Stomach (tissue), 9 donors: Measurements from ENCODE around the gene VPS52. TPM values are rescaled to one million over a fixed set of nuclear protein-coding genes. Genes with fewer than 3 reads are reported as not detected.

ENCODE experiments used
- DNase-seq, 2 donors: peaks; one replicate each; pipeline versions ENCODE4 v3.0.0 to v3.0.0-alpha.2; 2013 to 2019
- H3K27ac ChIP-seq, 5 donors: fragments of 200-600 bp in 4 of 5; sonication (generic) in 4 of 5; one replicate each; pipeline ENCODE4 v1.5.1; 2013 to 2019; ENCODE audit warnings: mild to moderate bottlenecking in 1 of 5, moderate library complexity in 1 of 5
- H3K27me3 ChIP-seq, 3 donors: fragments of 200-600 bp; sonication (generic); one replicate each; pipeline ENCODE4 v1.5.1; 2017 to 2019; ENCODE audit warnings: mixed run types in 1 of 3
- H3K36me3 ChIP-seq, 4 donors: fragments of 200-600 bp; sonication (generic); 1 replicate in 3 of 4; 2 replicates in 1 of 4; pipeline ENCODE4 v1.5.1; 2016 to 2019
- H3K4me1 ChIP-seq, 4 donors: fragments of 200-600 bp; sonication (generic); one replicate each; pipeline ENCODE4 v1.5.1; 2016 to 2019
- H3K4me3 ChIP-seq, 4 donors: fragments of 200-600 bp; sonication (generic) in 3 of 4; one replicate each; pipeline ENCODE4 v1.5.1; 2016 to 2019; ENCODE audit warnings: mild to moderate bottlenecking in 1 of 4
- H3K9me3 ChIP-seq, 4 donors: fragments of 200-600 bp; sonication (generic); one replicate each; pipeline ENCODE4 v1.5.1; 2016 to 2019
- CTCF ChIP-seq, 7 experiments: fragments of 450-650 bp in 4 of 7; fragments of 200-600 bp in 3 of 7; sonication (generic) in 3 of 7; IDR thresholded peaks; one replicate each; pipeline ENCODE4 v1.5.1; 2016 to 2019; ENCODE audit warnings: antibody characterized with exemption in 7 of 7, control low read depth in 2 of 7, mild to moderate bottlenecking in 1 of 7
- EP300 ChIP-seq: sonication (generic); formaldehyde crosslinking; IDR thresholded peaks from one replicate; pipeline ENCODE4 v1.6.1; 2017; ENCODE audit warnings: antibody characterized with exemption
- POLR2A ChIP-seq, 4 donors: fragments of 450-650 bp; IDR thresholded peaks; one replicate each; pipeline ENCODE4 v1.6.1; 2016; ENCODE audit warnings: antibody characterized with exemption in 4 of 4, control low read depth in 2 of 4, mild to moderate bottlenecking in 1 of 4, moderate library complexity in 1 of 4
- POLR2AphosphoS5 ChIP-seq, 3 donors: sonication (generic); formaldehyde crosslinking; IDR thresholded peaks; one replicate each; pipeline ENCODE4 v1.6.1; 2016; ENCODE audit warnings: antibody characterized with exemption in 3 of 3
- WGBS, 5 donors: extraction: QIAGEN DNeasy Blood & Tissue Kit in 3 of 5; methylation state at CpG; one replicate each; pipeline versions ENCODE4 v1.1.5 to v1.1.7; 2013 to 2018; 5-methylcytosine and 5-hydroxymethylcytosine counted together
- intact Hi-C: fragments of 100-400 bp; cut with DNase I; formaldehyde crosslinking; loops from one replicate; pipeline ENCODE4 v1.15.1; 2023; ENCODE audit warnings: low total_unique reads
- polyA plus RNA-seq, 3 donors: library from polyadenylated mRNA; stranded (reverse); fragments of 200-250 nt; gene quantifications; one replicate each; pipeline ENCODE4 v1.2.3, GENCODE V29; 2013
- total RNA-seq, 5 donors: library from RNA; depleted of rRNA; stranded (reverse); fragments of >200 nt; gene quantifications; one replicate each; pipeline versions ENCODE4 v1.1.0 to v1.2.3, GENCODE V29; 2014 to 2016
- donor health status: healthy with polysubstance abuse.
- donor health status: Bipolar disorder and iron deficiency.
- donor health status: healthy.

VPS52 gene
- total and polyA plus RNA-seq, 8 donors = 22.6 to 89.3 (median 46.5) TPM

- Histone ChIP-seq H3K27ac (peak overlapping the region; percentile 3 to 95 (median 45)), H3K9me3 (no peaks in the 10 kb centered on the region), H3K27me3 (no peaks in the 10 kb centered on the region), H3K36me3 (peaks cover 39 to 51% (median 48%) of the 10 kb centered on the region in 4 donors), H3K4me1 (peaks cover 58 to 84% (median 84%) of the 10 kb centered on the region in 4 donors), H3K4me3 (peak overlapping the region in 3 of 4 donors; percentile 9 to 77 (median 77))
- WGBS, 5 donors = 36 to 46% (median 43%) methylated on average over 14 of the region's 14 CpGs
- TF ChIP-seq POLR2A (IDR thresholded peaks at IDR 0.05) (no peak), EP300 (no peak), CTCF (IDR thresholded peaks at IDR 0.05) (no peak)
- DNase-seq = peak in 1 of 2 donors; percentile 3
- intact Hi-C loops = no loop called here
Observed at GRCh38 chr6:33273924-33274902, 2.5 kb upstream of the VPS52 start.

- TF ChIP-seq POLR2A (IDR thresholded peaks at IDR 0.05) = no peak
- TF ChIP-seq CTCF (IDR thresholded peaks at IDR 0.05) = no peak
- no peak for TF ChIP-seq EP300
- no peak for TF ChIP-seq POLR2AphosphoS5 (IDR thresholded peaks at IDR 0.05)
- Histone ChIP-seq H3K36me3 (peaks cover 41 to 51% (median 48%) of the 10 kb centered on the region in 4 donors), H3K4me1 (peaks cover 53 to 78% (median 75%) of the 10 kb centered on the region in 4 donors), H3K9me3 (no peaks in the 10 kb centered on the region), H3K27ac (peak overlapping the region in 4 of 5 donors; percentile 92 to 96 (median 94)), H3K27me3 (no peaks in the 10 kb centered on the region), H3K4me3 (peak overlapping the region; percentile 63 to 77 (median 70))
- WGBS, 5 donors = 30 to 41% (median 37%) methylated on average over 11 of the region's 11 CpGs
- DNase-seq = peak in 1 of 2 donors; percentile 4
- intact Hi-C loops = no loop called here
Observed at GRCh38 chr6:33273129-33273923, 1.6 kb upstream of the VPS52 start.

GRCh38 chr6:33272275-33273128, 826 bp upstream of the VPS52 start:
- H3K4me3 ChIP-seq = peak overlapping the region; percentile 63 to 77 (median 70)
- TF ChIP-seq EP300 (no peak), CTCF (IDR thresholded peaks at IDR 0.05) (no peak), POLR2A (IDR thresholded peaks at IDR 0.05) (no peak), POLR2AphosphoS5 (IDR thresholded peaks at IDR 0.05) (no peak)
- no peaks in the 10 kb centered on the region for H3K27me3 ChIP-seq
- H3K9me3 ChIP-seq = no peaks in the 10 kb centered on the region
- H3K27ac ChIP-seq = peak overlapping the region; percentile 78 to 96 (median 93)
- peak in 1 of 2 donors; percentile 4 for DNase-seq
- WGBS, 5 donors = 4 to 12% (median 7%) methylated on average over 22 of the region's 22 CpGs
- H3K4me1 ChIP-seq = peaks cover 45 to 70% (median 67%) of the 10 kb centered on the region in 4 donors
- intact Hi-C loops = no loop called here
- H3K36me3 ChIP-seq = peaks cover 49 to 57% (median 56%) of the 10 kb centered on the region in 4 donors
